ENCODE data around the gene RHAG. TPM values are rescaled to one million over a fixed set of nuclear protein-coding genes. Genes with fewer than 3 reads are reported as not detected.

The RHAG gene
- total RNA-seq, 1 experiment from 2014 or later = not detected

GRCh38 chr6:49662231-49662891 lies 25.7 kb upstream of the RHAG start:
- H3K23ac ChIP-seq (ENCODE audit: insufficient read length, low read depth, low read length) = no peak overlapping the region
- H3K14ac ChIP-seq (ENCODE audit: insufficient read depth, low read length) = no peak overlapping the region
- no peaks in the 10 kb centered on the region for H3K23me2 ChIP-seq (ENCODE audit: insufficient read length, low read depth, low read length, poor library complexity, severe bottlenecking)
- H3K9ac ChIP-seq (ENCODE audit: extremely low read depth, insufficient read length, low read length) = no peak overlapping the region
- H2BK15ac ChIP-seq (ENCODE audit: low read depth, low read length) = no peak overlapping the region
- Mint-ChIP-seq H3K9me3 (no peaks in the 10 kb centered on the region), H3K4me3 (no peak overlapping the region), H3K27me3 (ENCODE audit: low read depth) (no peaks in the 10 kb centered on the region), H3K27ac (no peak overlapping the region), H3K36me3 (ENCODE audit: insufficient read depth in 1 of 3, low read depth in 3 of 3) (no peaks in the 10 kb centered on the region), H3K4me1 (peaks cover 5 to 7% of the 10 kb centered on the region in 2 experiments)
- H3K27me3 ChIP-seq (ENCODE audit: insufficient read depth, low read length) = no peaks in the 10 kb centered on the region
- no peak overlapping the region for H3K4me2 ChIP-seq (ENCODE audit: insufficient read depth, insufficient read length, low read length)
- no peak overlapping the region for H3K18ac ChIP-seq (ENCODE audit: insufficient read length, low read depth, low read length)
- H2BK5ac ChIP-seq (ENCODE audit: insufficient read length, low read length) = no peak overlapping the region
- DNase-seq = no peak
- H4K5ac ChIP-seq (ENCODE audit: insufficient read length, low read depth, low read length) = no peak overlapping the region
- no peaks in the 10 kb centered on the region for H3K79me2 ChIP-seq (ENCODE audit: insufficient read depth, low read length)
- no peak overlapping the region for H2AK5ac ChIP-seq (ENCODE audit: insufficient read length, low read length)
- no peak overlapping the region for H2BK120ac ChIP-seq (ENCODE audit: low read depth, low read length, poor library complexity, severe bottlenecking)
- H3K9me3 ChIP-seq (ENCODE audit: control insufficient read depth, low read depth, low read length) = no peaks in the 10 kb centered on the region
- H3K56ac ChIP-seq (ENCODE audit: insufficient read length, low read depth, low read length) = no peak overlapping the region
- no peak overlapping the region for H3K27ac ChIP-seq (ENCODE audit: insufficient read length, low read depth, low read length)
- no peak overlapping the region for H2AFZ ChIP-seq (ENCODE audit: low read length)
- H3K79me1 ChIP-seq (ENCODE audit: insufficient read depth, low read depth, low read length, poor library complexity, severe bottlenecking) = no peaks in the 10 kb centered on the region
- WGBS (ENCODE audit: extremely low coverage, insufficient read length, low lambda C conversion rate) = no CpG with 5 or more reads among the region's 1 CpG
- no peak overlapping the region for H2BK20ac ChIP-seq (ENCODE audit: low read depth, low read length, poor library complexity, severe bottlenecking)
- no peak overlapping the region for H3T11ph ChIP-seq (ENCODE audit: low read length)
- no peak overlapping the region for H4K8ac ChIP-seq (replicated peaks; ENCODE audit: insufficient read length, low read depth, low read length)
- H4K91ac ChIP-seq (ENCODE audit: insufficient read length, low read depth, low read length) = no peak overlapping the region
- H4K20me1 ChIP-seq (ENCODE audit: control insufficient read depth, insufficient read depth, insufficient read length) = no peaks in the 10 kb centered on the region
- no peak overlapping the region for H3K4ac ChIP-seq (ENCODE audit: low read depth, low read length)
- TF ChIP-seq CTCF (conservative IDR thresholded peaks at IDR 0.05) = no peak
- H3K4me1 ChIP-seq (ENCODE audit: insufficient read depth, low read length) = no peaks in the 10 kb centered on the region; the same call in 1 of the 2 replicates
- H2BK12ac ChIP-seq (ENCODE audit: insufficient read length, low read depth, low read length) = no peak overlapping the region
